Measurements from ENCODE around the gene NLGN1. TPM values are rescaled to one million over a fixed set of nuclear protein-coding genes. Genes with fewer than 3 reads are reported as not detected.

The NLGN1 gene
- total RNA-seq, 2 donors from 2014 or later, result 0.98 to 2.0 TPM

GRCh38 chr3:173681188-173681678, 283.7 kb downstream of the NLGN1 start:
- DNase-seq (no peak), ATAC-seq (no peak)
- intact Hi-C loops (cut with DNase I, micrococcal nuclease), result no loop called here

GRCh38 chr3:173685456-173685855, 287.9 kb downstream of the NLGN1 start:
- DNase-seq (no peak), ATAC-seq (no peak)
- intact Hi-C loops (cut with DNase I, micrococcal nuclease), result no loop called here

GRCh38 chr3:173688216-173688842, 290.8 kb downstream of the NLGN1 start:
- intact Hi-C loops (cut with DNase I, micrococcal nuclease), result no loop called here
- ATAC-seq (no peak), DNase-seq (no peak)

GRCh38 chr3:173690542-173691180, 293.1 kb downstream of the NLGN1 start:
- DNase-seq (no peak), ATAC-seq (no peak)
- intact Hi-C loops (cut with DNase I, micrococcal nuclease), result no loop called here

- ATAC-seq, result no peak
- no peak for DNase-seq
- intact Hi-C loops (cut with DNase I, micrococcal nuclease), result no loop called here
These were observed 301.8 kb downstream of the NLGN1 start for GRCh38 chr3:173699353-173699752.

GRCh38 chr3:173700336-173700735, 302.8 kb downstream of the NLGN1 start:
- intact Hi-C loops (cut with DNase I, micrococcal nuclease), result no loop called here
- DNase-seq (no peak), ATAC-seq (no peak)

DNA sequence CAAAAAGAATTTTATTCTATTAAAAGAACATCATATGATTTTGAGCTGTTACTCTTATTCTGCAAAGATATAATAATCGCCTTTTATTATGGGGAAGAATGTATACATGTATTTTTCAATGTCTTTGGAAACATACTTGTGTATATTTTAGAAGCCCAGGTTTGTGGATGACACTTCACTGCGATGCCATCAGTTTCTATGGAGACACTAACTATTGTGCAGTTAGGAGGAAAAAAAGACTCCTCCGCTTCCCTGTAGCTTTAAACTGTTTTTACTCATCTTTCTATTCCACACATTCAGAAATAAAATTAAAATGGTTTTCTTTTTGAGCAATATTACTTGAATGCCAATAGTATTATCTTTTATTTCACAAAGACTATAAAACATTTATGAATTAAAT, 305.0 kb downstream of the NLGN1 start:
- DNase-seq (no peak), ATAC-seq (no peak)
- intact Hi-C loops (cut with DNase I, micrococcal nuclease), result no loop called here

- DNase-seq (no peak), ATAC-seq (no peak)
- intact Hi-C loops (cut with DNase I, micrococcal nuclease), result no loop called here
These were observed 306.2 kb downstream of the NLGN1 start for GRCh38 chr3:173703771-173704170.

DNA sequence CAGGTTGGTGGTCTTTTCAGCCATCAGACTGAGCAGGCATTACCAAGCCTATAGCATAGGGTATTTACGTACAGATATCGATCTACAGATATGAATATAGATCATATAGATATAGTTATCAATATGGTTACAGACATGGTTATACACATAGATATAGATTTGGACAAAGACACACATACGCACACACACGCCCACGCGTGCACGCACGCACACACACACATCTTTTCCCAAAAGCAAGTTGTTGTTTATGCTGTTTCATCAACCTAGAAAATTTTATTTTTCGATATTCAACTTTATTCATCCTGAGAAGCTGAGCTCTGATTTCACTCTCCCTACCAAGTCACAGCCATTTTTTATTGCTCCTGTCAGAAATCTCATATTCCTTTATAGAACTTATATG, 309.1 kb downstream of the NLGN1 start:
- intact Hi-C loops (cut with DNase I, micrococcal nuclease), result no loop called here
- DNase-seq (no peak), ATAC-seq (no peak)

DNA sequence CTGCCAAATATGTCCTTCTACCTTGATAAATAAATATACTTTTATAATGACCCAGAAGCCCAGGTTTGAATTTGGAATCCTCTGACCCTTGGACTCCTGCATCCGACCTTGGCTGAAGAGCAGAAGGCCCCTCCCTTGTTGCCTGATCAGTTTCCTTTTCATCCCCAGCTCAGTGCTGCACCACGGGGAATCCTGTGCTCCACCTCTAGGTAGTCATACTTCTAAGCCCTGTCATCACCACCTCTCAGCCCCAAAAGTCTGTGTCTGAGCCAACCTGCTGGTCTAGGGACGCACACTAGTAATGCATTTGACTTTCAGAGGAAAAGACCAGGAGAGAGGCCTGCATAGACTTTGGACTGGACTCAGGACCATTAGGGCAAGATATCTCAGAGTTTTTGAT, 310.6 kb downstream of the NLGN1 start:
- no peak for ATAC-seq
- no peak for DNase-seq
- intact Hi-C loops (cut with DNase I, micrococcal nuclease), result no loop called here

DNA sequence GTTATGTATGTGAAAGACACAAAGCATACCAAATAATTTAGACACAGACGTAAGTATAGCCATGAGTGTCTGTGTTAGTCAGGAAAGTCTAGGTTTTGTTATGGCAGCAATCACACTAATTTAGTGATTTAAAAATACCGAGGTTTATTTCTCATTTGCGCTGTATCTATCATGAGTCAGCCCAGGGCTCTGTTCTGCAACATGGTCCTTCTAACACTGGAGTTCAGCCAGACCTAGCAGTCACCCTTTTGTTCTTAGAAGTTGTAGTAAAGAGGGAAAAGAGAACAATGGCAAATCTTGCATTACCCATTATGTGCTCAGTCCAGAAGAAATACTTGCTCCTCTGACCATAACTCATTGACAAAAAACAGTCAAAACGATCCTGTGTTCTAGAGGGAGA, 311.5 kb downstream of the NLGN1 start:
- no peak for DNase-seq
- ATAC-seq, result no peak
- intact Hi-C loops (cut with DNase I, micrococcal nuclease), result no loop called here

GRCh38 chr3:173711619-173712018, 314.1 kb downstream of the NLGN1 start:
- no peak for DNase-seq
- intact Hi-C loops (cut with DNase I, micrococcal nuclease), result no loop called here

GRCh38 chr3:173719585-173719984, 322.0 kb downstream of the NLGN1 start:
- no peak for ATAC-seq
- intact Hi-C loops (cut with DNase I, micrococcal nuclease), result no loop called here

More at GRCh38 chr3:173711619-173712018, 314.1 kb downstream of the NLGN1 start:
- ATAC-seq, result no peak

DNA sequence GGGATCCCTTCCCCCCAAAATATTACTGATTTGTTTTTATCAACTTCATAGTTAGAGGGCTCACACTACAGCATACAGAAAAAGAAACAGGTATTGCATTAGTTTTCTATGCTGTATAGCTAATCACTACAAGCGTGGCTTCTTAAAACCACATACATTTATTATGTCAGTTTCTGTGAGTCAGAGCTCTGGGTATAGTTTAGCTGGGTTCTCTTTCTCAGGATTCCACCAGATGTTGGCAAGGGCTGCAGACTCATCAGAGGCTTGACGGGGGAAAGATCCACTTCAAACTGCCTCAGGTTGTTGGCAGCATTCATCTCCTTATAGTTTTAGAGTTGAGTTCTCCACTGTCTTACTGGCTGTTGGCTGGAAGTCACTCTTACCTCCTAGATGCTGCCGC, 328.0 kb downstream of the NLGN1 start:
- intact Hi-C loops (cut with DNase I, micrococcal nuclease), result no loop called here
- ATAC-seq (no peak), DNase-seq (no peak)

More at GRCh38 chr3:173719585-173719984, 322.0 kb downstream of the NLGN1 start:
- DNase-seq, result no peak

DNA sequence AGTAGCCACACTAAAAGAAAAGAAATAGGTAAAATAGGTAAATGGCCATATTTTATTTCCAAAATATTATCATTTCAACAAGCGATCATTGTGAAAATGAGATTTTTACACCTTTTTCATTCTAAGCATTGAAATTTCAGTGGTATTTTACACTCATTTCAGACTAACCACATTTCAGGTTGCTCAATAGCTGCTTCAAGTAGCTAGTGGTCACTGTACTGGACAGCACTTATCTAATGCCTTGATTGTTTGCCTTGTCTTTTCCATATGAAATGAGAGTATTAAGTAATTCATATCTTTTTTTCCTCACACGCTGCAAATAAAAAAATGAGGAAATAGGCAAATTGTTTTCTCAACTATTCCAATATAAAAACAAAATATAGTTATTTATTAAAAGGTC, 332.8 kb downstream of the NLGN1 start:
- intact Hi-C loops (cut with DNase I, micrococcal nuclease), result no loop called here
- no peak for DNase-seq
- no peak for ATAC-seq

- ATAC-seq (no peak), DNase-seq (no peak)
These were observed 334.7 kb downstream of the NLGN1 start for GRCh38 chr3:173732237-173732636.

GRCh38 chr3:173733029-173733652, 335.6 kb downstream of the NLGN1 start:
- ATAC-seq (no peak), DNase-seq (no peak)
- intact Hi-C loops (cut with DNase I, micrococcal nuclease), result no loop called here

More at GRCh38 chr3:173732237-173732636, 334.7 kb downstream of the NLGN1 start:
- intact Hi-C loops (cut with DNase I, micrococcal nuclease), result no loop called here

DNA sequence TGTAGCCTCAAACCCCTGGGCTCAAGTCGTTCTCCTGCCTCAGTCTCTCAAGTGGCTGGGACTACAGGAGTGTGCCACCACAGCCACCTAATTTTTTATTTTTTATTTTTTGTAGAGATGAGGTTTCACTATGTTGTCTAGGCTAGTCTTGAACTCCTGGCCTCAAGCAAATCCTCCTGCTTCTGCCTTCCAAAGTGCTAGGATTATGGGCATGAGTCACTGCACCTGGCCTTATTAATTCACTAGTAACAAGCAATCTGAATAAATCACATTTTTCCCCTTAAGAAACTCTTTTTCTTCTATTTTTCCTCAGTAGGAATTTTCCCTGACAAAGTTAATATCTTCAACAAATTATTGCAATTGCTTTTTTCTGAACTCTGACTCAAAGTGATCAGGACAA, 336.9 kb downstream of the NLGN1 start:
- DNase-seq, result no peak
- no peak for ATAC-seq
- intact Hi-C loops (cut with DNase I, micrococcal nuclease), result no loop called here

DNA sequence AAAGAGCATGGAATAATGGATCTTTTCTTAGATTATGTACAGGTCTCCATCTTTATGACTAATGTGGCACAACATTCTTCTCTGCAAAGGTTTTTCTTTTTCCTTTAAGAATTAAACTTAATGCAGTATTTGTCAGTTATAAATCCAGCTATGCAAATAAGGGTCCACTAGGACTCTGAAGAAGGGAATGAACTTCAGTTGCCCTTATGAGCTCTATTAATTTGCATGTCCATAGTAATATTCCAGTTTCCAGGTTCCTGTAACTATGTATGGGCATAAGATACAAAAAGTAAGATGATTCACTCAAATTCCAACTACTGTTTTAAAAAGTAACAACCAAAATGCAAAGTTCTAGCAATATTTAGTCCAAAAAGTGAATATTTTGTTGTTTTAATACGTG, 337.4 kb downstream of the NLGN1 start:
- DNase-seq, result no peak
- intact Hi-C loops (cut with DNase I, micrococcal nuclease), result no loop called here
- ATAC-seq, result no peak

DNA sequence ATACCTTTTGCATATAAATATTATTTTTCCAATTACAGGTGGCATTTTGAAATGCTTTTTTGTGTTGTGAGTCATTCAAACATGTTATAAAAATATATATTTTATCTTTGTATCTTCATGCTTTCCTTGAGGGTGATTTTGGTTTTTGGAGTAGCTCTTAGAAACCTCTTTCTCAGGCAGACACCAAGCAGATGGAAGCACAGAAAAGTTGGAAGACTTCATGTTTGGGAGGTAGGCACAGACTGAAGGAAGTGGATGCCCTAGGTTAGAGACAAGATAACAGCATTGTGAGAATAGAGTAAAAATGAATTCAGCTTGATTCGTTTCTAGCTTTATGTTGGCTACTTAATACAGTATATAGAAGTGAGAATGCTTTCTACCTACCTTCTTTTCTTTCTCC, 338.3 kb downstream of the NLGN1 start:
- intact Hi-C loops (cut with DNase I, micrococcal nuclease), result no loop called here
- no peak for DNase-seq
- no peak for ATAC-seq

Measured in left colon (tissue), 2 donors.